Gastroesophageal sphincter (tissue), 3 donors: ENCODE measurements around the gene AFF3.

Experiments
- EP300 ChIP-seq: sonication (generic); formaldehyde crosslinking; IDR thresholded peaks from one replicate; pipeline ENCODE4 v1.6.1; 2017; ENCODE audit warnings: antibody characterized with exemption, mild to moderate bottlenecking
- POLR2A ChIP-seq, 2 donors: fragments of 450-650 bp; IDR thresholded peaks; one replicate each; pipeline ENCODE4 v1.6.1; 2017; ENCODE audit warnings: antibody characterized with exemption in 2 of 2, mild to moderate bottlenecking in 2 of 2, moderate library complexity in 1 of 2
- POLR2AphosphoS5 ChIP-seq: sonication (generic); formaldehyde crosslinking; IDR thresholded peaks from one replicate; pipeline ENCODE4 v1.6.1; 2017; ENCODE audit warnings: antibody characterized with exemption
- TF ChIP-seq, protein P1 (sequence below), 4 experiments: fragments of 200-600 bp in 2 of 4; fragments of 450-650 bp in 2 of 4; sonication (generic) in 1 of 4; IDR thresholded peaks; one replicate each; pipeline ENCODE4 v1.5.1; 2017 to 2019; ENCODE audit warnings: antibody characterized with exemption in 4 of 4, mild to moderate bottlenecking in 2 of 4, moderate library complexity in 2 of 4

GRCh38 chr2:99877963-99878362 is 264.4 kb downstream of the AFF3 start:
- TF ChIP-seq, protein P1, sequence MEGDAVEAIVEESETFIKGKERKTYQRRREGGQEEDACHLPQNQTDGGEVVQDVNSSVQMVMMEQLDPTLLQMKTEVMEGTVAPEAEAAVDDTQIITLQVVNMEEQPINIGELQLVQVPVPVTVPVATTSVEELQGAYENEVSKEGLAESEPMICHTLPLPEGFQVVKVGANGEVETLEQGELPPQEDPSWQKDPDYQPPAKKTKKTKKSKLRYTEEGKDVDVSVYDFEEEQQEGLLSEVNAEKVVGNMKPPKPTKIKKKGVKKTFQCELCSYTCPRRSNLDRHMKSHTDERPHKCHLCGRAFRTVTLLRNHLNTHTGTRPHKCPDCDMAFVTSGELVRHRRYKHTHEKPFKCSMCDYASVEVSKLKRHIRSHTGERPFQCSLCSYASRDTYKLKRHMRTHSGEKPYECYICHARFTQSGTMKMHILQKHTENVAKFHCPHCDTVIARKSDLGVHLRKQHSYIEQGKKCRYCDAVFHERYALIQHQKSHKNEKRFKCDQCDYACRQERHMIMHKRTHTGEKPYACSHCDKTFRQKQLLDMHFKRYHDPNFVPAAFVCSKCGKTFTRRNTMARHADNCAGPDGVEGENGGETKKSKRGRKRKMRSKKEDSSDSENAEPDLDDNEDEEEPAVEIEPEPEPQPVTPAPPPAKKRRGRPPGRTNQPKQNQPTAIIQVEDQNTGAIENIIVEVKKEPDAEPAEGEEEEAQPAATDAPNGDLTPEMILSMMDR (IDR thresholded peaks at IDR 0.05), result no peak
- TF ChIP-seq EP300 (no peak), POLR2A (IDR thresholded peaks at IDR 0.05) (no peak), POLR2AphosphoS5 (no peak)
